K562 (cell line): ENCODE measurements around the gene AACS. TPM values are rescaled to one million over a fixed set of nuclear protein-coding genes. Genes with fewer than 3 reads are reported as not detected.

Source experiments
- BCLAF1 ChIP-seq, 2 experiments: fragments of 450-650 bp in 1 of 2; IDR thresholded peaks; 2 replicates each; pipeline ENCODE4 v1.6.1; 2011 to 2017; ENCODE audit warnings: low read depth in 2 of 2, antibody characterized with exemption in 1 of 2, borderline replicate concordance in 1 of 2, low read length in 1 of 2, mild to moderate bottlenecking in 1 of 2, mixed read lengths in 1 of 2; ENCODE audit not compliant: control insufficient read depth in 1 of 2
- BRF1 ChIP-seq: IDR thresholded peaks from 3 replicates; pipeline ENCODE4 v1.6.1; 2011; ENCODE audit warnings: borderline replicate concordance, mild to moderate bottlenecking; ENCODE audit not compliant: insufficient read length; ENCODE audit errors: extremely low read depth
- ELK1 ChIP-seq: sonication (generic); formaldehyde crosslinking; IDR thresholded peaks from 2 replicates; pipeline ENCODE4 v1.8.1; 2022; ENCODE audit warnings: missing genetic modification reagents
- FOXM1 ChIP-seq, 2 experiments: fragments of 450-650 bp in 1 of 2; sonication (generic) in 1 of 2; formaldehyde crosslinking in 1 of 2; IDR thresholded peaks; 2 replicates each; pipeline versions ENCODE4 v1.6.1 to v1.9.0; 2017 to 2022; ENCODE audit warnings: low read depth in 2 of 2, mild to moderate bottlenecking in 2 of 2, missing genetic modification reagents in 1 of 2, moderate library complexity in 1 of 2
- HDAC8 ChIP-seq: fragments of 450-650 bp; IDR thresholded peaks from 2 replicates; pipeline ENCODE4 v1.6.1; 2016; ENCODE audit warnings: mild to moderate bottlenecking, missing genetic modification characterization, moderate library complexity, missing compliant biosample characterization
- HMGN3 ChIP-seq: IDR thresholded peaks from 2 replicates; pipeline ENCODE4 v1.6.1; 2011; ENCODE audit warnings: borderline replicate concordance, low read depth, mild to moderate bottlenecking, mixed read lengths, low read length; ENCODE audit not compliant: insufficient read length; ENCODE audit errors: extremely low read depth
- KLF10 ChIP-seq: fragments of 250-450 bp; sonication (Bioruptor Pico); IDR thresholded peaks from 2 replicates; pipeline ENCODE4 v1.6.1; 2021; ENCODE audit warnings: matching md5 sums
- MEF2A ChIP-seq: IDR thresholded peaks from 2 replicates; pipeline ENCODE4 v1.6.1; 2011; ENCODE audit warnings: low read depth, mild to moderate bottlenecking, low read length, moderate library complexity; ENCODE audit not compliant: control insufficient read depth
- MXI1 ChIP-seq: IDR thresholded peaks from 2 replicates; pipeline ENCODE4 v1.6.1; 2011; ENCODE audit warnings: low read depth, mild to moderate bottlenecking, improper control_type of control experiment, low read length
- NELFE ChIP-seq: IDR thresholded peaks from 2 replicates; pipeline ENCODE4 v1.6.1; 2011; ENCODE audit warnings: mild to moderate bottlenecking; ENCODE audit not compliant: insufficient read depth, insufficient read length
- NFATC3 ChIP-seq: fragments of 450-650 bp; IDR thresholded peaks from 2 replicates; pipeline ENCODE4 v1.6.1; 2017; ENCODE audit warnings: mild to moderate bottlenecking
- PML ChIP-seq: IDR thresholded peaks from 2 replicates; pipeline ENCODE4 v1.6.1; 2012; ENCODE audit warnings: low read length, inconsistent platforms
- RCOR1 ChIP-seq, 2 experiments: IDR thresholded peaks; 2 replicates each; pipeline ENCODE4 v1.6.1; 2012; ENCODE audit warnings: low read depth in 2 of 2, low read length in 2 of 2, borderline replicate concordance in 1 of 2, improper control_type of control experiment in 1 of 2
- RFX1 ChIP-seq: fragments of 450-650 bp; IDR thresholded peaks from 2 replicates; pipeline ENCODE4 v1.6.1; 2016; ENCODE audit warnings: mild to moderate bottlenecking, moderate library complexity
- SIN3A ChIP-seq, 2 experiments: fragments of 150-350 bp in 1 of 2; IDR thresholded peaks; 2 replicates each; pipeline ENCODE4 v1.6.1; 2011 to 2016; ENCODE audit warnings: borderline replicate concordance in 2 of 2, low read depth in 2 of 2, low read length in 2 of 2, mild to moderate bottlenecking in 2 of 2, moderate library complexity in 2 of 2; ENCODE audit not compliant: control insufficient read depth in 1 of 2
- TAL1 ChIP-seq: fragments of 450-650 bp; IDR thresholded peaks from 2 replicates; pipeline ENCODE4 v1.6.1; 2016; ENCODE audit warnings: mild to moderate bottlenecking
- TEAD4 ChIP-seq, 2 experiments: sonication (generic) in 1 of 2; formaldehyde crosslinking in 1 of 2; IDR thresholded peaks; 2 replicates each; pipeline versions ENCODE4 v1.6.1 to v1.8.0; 2012 to 2022; ENCODE audit warnings: borderline replicate concordance in 1 of 2, inconsistent platforms in 1 of 2, low read length in 1 of 2, mild to moderate bottlenecking in 1 of 2, missing genetic modification reagents in 1 of 2
- ZC3H11A ChIP-seq: IDR thresholded peaks from 2 replicates; pipeline ENCODE4 v1.6.1; 2012; ENCODE audit warnings: low read depth, low read length, improper control_type of control experiment
- ZEB2 ChIP-seq: fragments of 450-650 bp; IDR thresholded peaks from 2 replicates; pipeline ENCODE4 v1.6.1; 2016
- ZNF174 ChIP-seq: fragments of 250-450 bp; sonication (Bioruptor Pico); IDR thresholded peaks from 2 replicates; pipeline ENCODE4 v1.4.0; 2020; ENCODE audit warnings: mild to moderate bottlenecking
- polyA plus RNA-seq, 8 experiments: library from polyadenylated mRNA; depleted of rRNA in 4 of 8; stranded (reverse) in 5 of 8; unstranded in 3 of 8; fragments of >200 nt; fragmentation: Nextera tagmentation in 2 of 8; fragmentation: Illumina TruSeq in 1 of 8; extraction: Ambion mirVana in 2 of 8; extraction: Trizol in 1 of 8; gene quantifications; 2 replicates each; pipeline versions ENCODE4 v1.2.1 to v1.2.3, GENCODE V29; 2011 to 2014; ENCODE audit warnings: inconsistent platforms in 1 of 8, missing spikeins in 1 of 8
- total RNA-seq, 7 experiments: library from RNA; depleted of rRNA in 6 of 7; stranded (reverse); fragments of >200 nt in 6 of 7; fragmentation: Illumina TruSeq in 2 of 7; extraction: Trizol in 2 of 7; gene quantifications; 2 replicates each; pipeline versions ENCODE4 v1.2.1 to v1.2.3, GENCODE V29; 2011 to 2021; ENCODE audit warnings: low replicate concordance in 1 of 7
- TF ChIP-seq, protein P1 (sequence below): fragments of 200-800 bp; sonication (Bioruptor generic); IDR thresholded peaks from 2 replicates; pipeline ENCODE4 v1.6.1; 2017; ENCODE audit warnings: missing genetic modification characterization, missing compliant biosample characterization
- TF ChIP-seq, protein P2 (sequence below): fragments of 450-650 bp; formaldehyde crosslinking; IDR thresholded peaks from 2 replicates; pipeline ENCODE4 v1.4.0; 2020; ENCODE audit warnings: mild to moderate bottlenecking

Gene AACS
- total and polyA plus RNA-seq, 9 of the 15 experiments (the other 6 are each of a cell fraction or from before 2014, with no cell fraction given): 2.4 to 13.0 (median 6.0) TPM

DNA sequence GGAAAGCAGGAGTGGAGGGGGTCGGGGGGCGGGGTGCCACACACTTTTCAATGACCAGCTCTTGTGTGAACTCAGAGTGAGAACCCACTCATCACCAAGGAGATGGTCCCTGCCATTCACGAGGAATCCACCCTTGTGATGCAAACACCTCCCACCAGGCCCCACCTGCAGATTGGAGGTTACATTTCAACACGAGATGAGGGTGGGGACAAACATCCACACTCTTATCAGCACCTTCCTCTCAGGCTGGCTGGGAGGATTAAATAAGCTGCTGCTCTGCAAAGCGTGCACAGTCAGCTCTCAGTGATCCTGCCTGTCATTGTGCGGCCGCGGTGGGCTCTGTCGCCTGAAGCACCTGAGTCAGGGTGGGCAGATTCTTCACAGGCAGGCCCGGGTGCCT, 39.7 kb downstream of the AACS start (continued):
- TF ChIP-seq KLF10 (CRISPR knock-in tag): no peak
- no peak for TF ChIP-seq NFATC3
- TF ChIP-seq ZC3H11A: no peak
- TF ChIP-seq, protein P1, sequence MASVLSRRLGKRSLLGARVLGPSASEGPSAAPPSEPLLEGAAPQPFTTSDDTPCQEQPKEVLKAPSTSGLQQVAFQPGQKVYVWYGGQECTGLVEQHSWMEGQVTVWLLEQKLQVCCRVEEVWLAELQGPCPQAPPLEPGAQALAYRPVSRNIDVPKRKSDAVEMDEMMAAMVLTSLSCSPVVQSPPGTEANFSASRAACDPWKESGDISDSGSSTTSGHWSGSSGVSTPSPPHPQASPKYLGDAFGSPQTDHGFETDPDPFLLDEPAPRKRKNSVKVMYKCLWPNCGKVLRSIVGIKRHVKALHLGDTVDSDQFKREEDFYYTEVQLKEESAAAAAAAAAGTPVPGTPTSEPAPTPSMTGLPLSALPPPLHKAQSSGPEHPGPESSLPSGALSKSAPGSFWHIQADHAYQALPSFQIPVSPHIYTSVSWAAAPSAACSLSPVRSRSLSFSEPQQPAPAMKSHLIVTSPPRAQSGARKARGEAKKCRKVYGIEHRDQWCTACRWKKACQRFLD (CRISPR knock-in tag): no peak
- TF ChIP-seq TAL1: peak; percentile 53; the same call in 1 of the 2 replicates
- no peak for TF ChIP-seq FOXM1 (IDR thresholded peaks at IDR 0.05; ENCODE audit: low read depth)
- no peak for TF ChIP-seq FOXM1 (CRISPR knock-in tag; IDR thresholded peaks at IDR 0.05; ENCODE audit: low read depth)
- no peak for TF ChIP-seq BRF1
- TF ChIP-seq MXI1: no peak
- no peak for TF ChIP-seq MEF2A
- TF ChIP-seq HDAC8 (tag): no peak
- 0 out of 4 replicates have a peak, but pooled peaks of 1 of the 2 experiments have one; percentile 54 for TF ChIP-seq RCOR1 (IDR thresholded peaks at IDR 0.05; ENCODE audit: borderline replicate concordance in 1 of 2, low read depth in 2 of 2, low read length in 2 of 2)
- no peak for TF ChIP-seq RFX1
- no peak for TF ChIP-seq NELFE
- no peak for TF ChIP-seq HMGN3
- TF ChIP-seq SIN3A (IDR thresholded peaks at IDR 0.05; ENCODE audit: borderline replicate concordance in 2 of 2, control insufficient read depth in 1 of 2, low read depth in 2 of 2, low read length in 2 of 2): no peak
- no peak for TF ChIP-seq ELK1 (CRISPR knock-in tag)
- peak; percentile 42; the same call in 1 of the 2 replicates for TF ChIP-seq ZEB2
- TF ChIP-seq PML: no peak
- TF ChIP-seq, protein P2, sequence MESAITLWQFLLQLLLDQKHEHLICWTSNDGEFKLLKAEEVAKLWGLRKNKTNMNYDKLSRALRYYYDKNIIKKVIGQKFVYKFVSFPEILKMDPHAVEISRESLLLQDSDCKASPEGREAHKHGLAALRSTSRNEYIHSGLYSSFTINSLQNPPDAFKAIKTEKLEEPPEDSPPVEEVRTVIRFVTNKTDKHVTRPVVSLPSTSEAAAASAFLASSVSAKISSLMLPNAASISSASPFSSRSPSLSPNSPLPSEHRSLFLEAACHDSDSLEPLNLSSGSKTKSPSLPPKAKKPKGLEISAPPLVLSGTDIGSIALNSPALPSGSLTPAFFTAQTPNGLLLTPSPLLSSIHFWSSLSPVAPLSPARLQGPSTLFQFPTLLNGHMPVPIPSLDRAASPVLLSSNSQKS (CRISPR knock-in tag): no peak
- TF ChIP-seq TEAD4 (IDR thresholded peaks at IDR 0.05; ENCODE audit: low read length): peak; percentile 36; the same call in 1 of the 2 replicates
- TF ChIP-seq TEAD4 (CRISPR knock-in tag; IDR thresholded peaks at IDR 0.05; ENCODE audit: borderline replicate concordance): no peak
- TF ChIP-seq BCLAF1 (IDR thresholded peaks at IDR 0.05; ENCODE audit: borderline replicate concordance in 1 of 2, control insufficient read depth in 1 of 2, low read depth in 2 of 2, low read length in 1 of 2): no peak
- TF ChIP-seq ZNF174 (CRISPR knock-in tag): no peak
- TF ChIP-seq, all 486 proteins: peak for 15
